Fibroblast of skin of abdomen (primary cell): ENCODE measurements around the gene GATA6.

ENCODE experiments used
- DNase-seq: peaks from one replicate; pipeline ENCODE4 v3.0.0-alpha.2; 2013

Gene GATA6

GRCh38 chr18:22250026-22250425, 80.6 kb downstream of the GATA6 start:
- DNase-seq: no peak

DNA sequence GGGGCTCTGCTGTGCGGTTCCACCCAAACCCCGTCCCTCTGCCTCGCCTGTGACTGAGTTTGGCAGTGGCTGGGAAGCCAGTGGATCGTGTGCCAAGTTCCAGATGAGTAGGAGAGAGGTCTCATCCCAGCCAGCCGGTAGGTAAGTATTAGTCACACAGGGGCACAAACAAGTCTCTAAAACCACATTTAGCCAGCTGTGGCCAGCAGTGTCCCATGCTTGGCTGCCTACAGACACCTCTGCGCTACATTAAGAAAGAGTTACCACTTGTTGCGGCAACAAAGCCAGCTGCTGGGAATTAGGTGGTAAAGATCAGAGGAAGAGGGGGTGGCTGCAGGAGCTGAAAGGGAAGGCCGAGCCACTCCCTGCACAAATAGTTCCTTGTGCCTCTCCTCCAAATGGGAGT, 81.2 kb downstream of the GATA6 start:
- no peak for DNase-seq
